KMS-11 (cell line): ENCODE results near the gene POLR1G.

Experiments
- H2AFZ ChIP-seq: fragments of 200-600 bp; sonication (generic); 2 replicates; pipeline ENCODE4 v1.6.1; 2016; ENCODE audit warnings: antibody characterized with exemption, mixed run types, low read depth
- H3K27ac ChIP-seq: fragments of 200-600 bp; sonication (generic); 2 replicates; pipeline ENCODE4 v1.6.1; 2016; ENCODE audit warnings: mild to moderate bottlenecking, mixed run types
- H3K27me3 ChIP-seq: fragments of 200-600 bp; sonication (generic); 2 replicates; pipeline ENCODE4 v1.6.1; 2017; ENCODE audit warnings: mild to moderate bottlenecking, low read depth, mixed run types, moderate library complexity; ENCODE audit not compliant: insufficient read depth
- H3K36me3 ChIP-seq: fragments of 200-600 bp; sonication (generic); 2 replicates; pipeline ENCODE4 v1.6.1; 2017; ENCODE audit warnings: mild to moderate bottlenecking, mixed run types; ENCODE audit not compliant: insufficient read depth
- H3K4me1 ChIP-seq: fragments of 200-600 bp; sonication (generic); 2 replicates; pipeline ENCODE4 v1.6.1; 2016; ENCODE audit warnings: mild to moderate bottlenecking, low read depth, mixed run types; ENCODE audit not compliant: poor library complexity, severe bottlenecking
- H3K4me2 ChIP-seq: fragments of 200-600 bp; sonication (generic); 2 replicates; pipeline ENCODE4 v1.7.0; 2016; ENCODE audit warnings: mild to moderate bottlenecking, mixed run types
- H3K4me3 ChIP-seq: fragments of 200-600 bp; sonication (generic); IDR thresholded peaks from 2 replicates; pipeline ENCODE4 v1.6.1; 2017; ENCODE audit warnings: low read depth, low read length, mixed read lengths; ENCODE audit not compliant: insufficient read depth
- H3K79me2 ChIP-seq: fragments of 200-600 bp; sonication (generic); 2 replicates; pipeline ENCODE4 v1.6.1; 2016; ENCODE audit warnings: low read depth, mixed run types; ENCODE audit not compliant: insufficient read depth
- H3K9ac ChIP-seq: fragments of 200-600 bp; sonication (generic); 2 replicates; pipeline ENCODE4 v1.6.1; 2016; ENCODE audit warnings: mild to moderate bottlenecking, mixed run types
- H4K20me1 ChIP-seq: fragments of 200-600 bp; sonication (generic); 2 replicates; pipeline ENCODE4 v1.6.1; 2016; ENCODE audit warnings: mild to moderate bottlenecking, mixed run types; ENCODE audit not compliant: insufficient read depth
- CTCF ChIP-seq: fragments of 200-600 bp; sonication (generic); conservative IDR thresholded peaks from 2 replicates; pipeline ENCODE4 v1.6.1; 2017; ENCODE audit warnings: low read depth, mild to moderate bottlenecking, antibody characterized with exemption, low read length, moderate library complexity, mixed read lengths

POLR1G gene

GRCh38 chr19:45414468-45414867, 8.0 kb downstream of the POLR1G start:
- Histone ChIP-seq H3K4me3 (no peak overlapping the region), H3K4me2 (no peak overlapping the region), H3K27me3 (no peaks in the 10 kb centered on the region), H4K20me1 (no peaks in the 10 kb centered on the region), H2AFZ (no peak overlapping the region), H3K27ac (no peak overlapping the region), H3K9ac (no peak overlapping the region), H3K79me2 (0 out of 2 replicates have a peak, but pooled peaks cover 4% of the 10 kb centered on the region), H3K4me1 (peaks cover 20% of the 10 kb centered on the region), H3K36me3 (no peaks in the 10 kb centered on the region)
- no peak for TF ChIP-seq CTCF

- no peak overlapping the region for H3K9ac ChIP-seq
- no peaks in the 10 kb centered on the region for H3K36me3 ChIP-seq
- no peak overlapping the region for H3K27ac ChIP-seq
These were observed 10.7 kb downstream of the POLR1G start for GRCh38 chr19:45417151-45417550.

GRCh38 chr19:45418802-45419201, 12.4 kb downstream of the POLR1G start:
- H3K27ac ChIP-seq, result peak overlapping the region; percentile 67
- H3K9ac ChIP-seq, result peak overlapping the region; percentile 22; the same call in 1 of the 2 replicates
- no peaks in the 10 kb centered on the region for H4K20me1 ChIP-seq
- no peaks in the 10 kb centered on the region for H3K27me3 ChIP-seq
- peaks cover 55% of the 10 kb centered on the region for H3K4me1 ChIP-seq
- no peak for TF ChIP-seq CTCF
- peak overlapping the region; percentile 95 for H3K4me2 ChIP-seq
- no peaks in the 10 kb centered on the region for H3K36me3 ChIP-seq
- no peak overlapping the region for H3K4me3 ChIP-seq
- H3K79me2 ChIP-seq, result peaks cover 9% of the 10 kb centered on the region; the same call in 1 of the 2 replicates
- H2AFZ ChIP-seq, result peak overlapping the region; percentile 44; the same call in 1 of the 2 replicates

More at GRCh38 chr19:45417151-45417550, 10.7 kb downstream of the POLR1G start:
- H3K4me2 ChIP-seq, result no peak overlapping the region
- no peak for TF ChIP-seq CTCF
- no peak overlapping the region for H3K4me3 ChIP-seq
- H3K79me2 ChIP-seq, result peaks cover 9% of the 10 kb centered on the region; the same call in 1 of the 2 replicates
- H3K27me3 ChIP-seq, result no peaks in the 10 kb centered on the region
- peaks cover 45% of the 10 kb centered on the region for H3K4me1 ChIP-seq
- H2AFZ ChIP-seq, result no peak overlapping the region
- H4K20me1 ChIP-seq, result no peaks in the 10 kb centered on the region

- H3K4me1 ChIP-seq, result peaks cover 59% of the 10 kb centered on the region
- H2AFZ ChIP-seq, result peak overlapping the region; percentile 44; the same call in 1 of the 2 replicates
- no peaks in the 10 kb centered on the region for H4K20me1 ChIP-seq
- H3K9ac ChIP-seq, result peak overlapping the region; percentile 22; the same call in 1 of the 2 replicates
- no peak for TF ChIP-seq CTCF
- peaks cover 9% of the 10 kb centered on the region; the same call in 1 of the 2 replicates for H3K79me2 ChIP-seq
- H3K4me2 ChIP-seq, result peak overlapping the region; percentile 95
- no peaks in the 10 kb centered on the region for H3K36me3 ChIP-seq
- H3K27ac ChIP-seq, result peak overlapping the region; percentile 67
- no peak overlapping the region for H3K4me3 ChIP-seq
- no peaks in the 10 kb centered on the region for H3K27me3 ChIP-seq
These were observed 13.0 kb downstream of the POLR1G start for GRCh38 chr19:45419396-45419795.
